Body of pancreas (tissue), 4 donors: ENCODE results near the gene UBQLN1. TPM values are rescaled to one million over a fixed set of nuclear protein-coding genes. Genes with fewer than 3 reads are reported as not detected.

Source experiments
- ATAC-seq: fragments of 150-250 bp; one replicate; pipeline ENCODE4 v1.9.1; 2016
- DNase-seq, 4 donors: peaks; one replicate each; pipeline ENCODE4 v3.0.0-alpha.2; 2019
- H3K27ac ChIP-seq, 4 donors: fragments of 200-600 bp; sonication (generic); 1 replicate in 3 of 4; 2 replicates in 1 of 4; pipeline versions ENCODE4 v1.5.1 to v1.6.1; 2016 to 2019; ENCODE audit warnings: mild to moderate bottlenecking in 1 of 4, mixed read lengths in 1 of 4, moderate library complexity in 1 of 4
- H3K27me3 ChIP-seq, 2 donors: fragments of 200-600 bp; sonication (generic); one replicate each; pipeline ENCODE4 v1.6.0; 2016; ENCODE audit warnings: mild to moderate bottlenecking in 1 of 2
- H3K36me3 ChIP-seq, 2 donors: fragments of 200-600 bp; sonication (generic); replicated peaks in 1 of 2; 2 replicates each; pipeline ENCODE4 v1.5.1; 2016; ENCODE audit warnings: low read depth in 2 of 2; ENCODE audit not compliant: insufficient read depth in 1 of 2
- H3K4me1 ChIP-seq: fragments of 200-600 bp; sonication (generic); one replicate; pipeline ENCODE4 v1.6.0; 2016
- H3K4me3 ChIP-seq, 2 donors: fragments of 200-600 bp; sonication (generic); 1 replicate in 1 of 2; 2 replicates in 1 of 2; pipeline ENCODE4 v1.5.1; 2016 to 2019
- H3K9me3 ChIP-seq, 3 donors: fragments of 200-600 bp; sonication (generic); 1 replicate in 2 of 3; 2 replicates in 1 of 3; pipeline ENCODE4 v1.5.1; 2016
- POLR2A ChIP-seq, 3 donors: fragments of 450-650 bp; IDR thresholded peaks; one replicate each; pipeline ENCODE4 v1.6.1; 2016; ENCODE audit warnings: antibody characterized with exemption in 3 of 3, mild to moderate bottlenecking in 2 of 3
- WGBS, 2 donors: methylation state at CpG; one replicate each; pipeline ENCODE4 v1.1.5; 2017; 5-methylcytosine and 5-hydroxymethylcytosine counted together
- intact Hi-C: fragments of 100-400 bp; cut with DNase I; formaldehyde crosslinking; loops from one replicate; pipeline ENCODE4 v1.15.1; 2023
- total RNA-seq, 2 donors: library from RNA; depleted of rRNA; stranded (reverse); fragments of >200 nt; gene quantifications; one replicate each; pipeline ENCODE4 v1.1.0, GENCODE V29; 2016
- TF ChIP-seq, protein P1 (sequence below), 7 experiments: fragments of 450-650 bp in 4 of 7; fragments of 200-600 bp in 3 of 7; sonication (generic) in 3 of 7; IDR thresholded peaks; one replicate each; pipeline ENCODE4 v1.5.1; 2016 to 2019; ENCODE audit warnings: antibody characterized with exemption in 7 of 7

The UBQLN1 gene
- total RNA-seq, 2 donors from 2014 or later: 45.8 to 49.5 TPM

DNA sequence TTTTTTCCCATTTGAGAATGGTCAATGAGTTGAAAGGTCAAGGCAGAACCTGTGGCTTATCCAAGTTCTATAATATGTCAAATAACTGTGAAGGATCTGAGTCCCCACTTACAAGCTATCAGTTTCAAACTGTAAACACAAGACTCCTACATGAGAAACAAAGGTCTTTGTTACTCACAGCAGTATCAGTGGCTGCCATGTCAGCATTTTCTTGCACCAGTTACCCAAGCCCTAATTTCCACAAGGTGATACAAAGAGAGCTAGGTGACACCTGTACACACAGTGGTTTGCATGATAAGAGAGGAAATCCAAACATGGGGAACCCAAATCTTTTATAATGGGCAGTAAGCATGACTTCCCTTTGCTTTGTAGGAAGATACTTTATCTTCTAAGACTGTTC is 8.0 kb upstream of the UBQLN1 start:
- Histone ChIP-seq H3K27ac (no peak overlapping the region), H3K9me3 (no peaks in the 10 kb centered on the region), H3K4me3 (no peak overlapping the region), H3K4me1 (no peaks in the 10 kb centered on the region), H3K27me3 (no peaks in the 10 kb centered on the region), H3K36me3 (no peaks in the 10 kb centered on the region)
- ATAC-seq (no peak), DNase-seq (no peak)
- TF ChIP-seq POLR2A (IDR thresholded peaks at IDR 0.05): no peak
- TF ChIP-seq, protein P1, sequence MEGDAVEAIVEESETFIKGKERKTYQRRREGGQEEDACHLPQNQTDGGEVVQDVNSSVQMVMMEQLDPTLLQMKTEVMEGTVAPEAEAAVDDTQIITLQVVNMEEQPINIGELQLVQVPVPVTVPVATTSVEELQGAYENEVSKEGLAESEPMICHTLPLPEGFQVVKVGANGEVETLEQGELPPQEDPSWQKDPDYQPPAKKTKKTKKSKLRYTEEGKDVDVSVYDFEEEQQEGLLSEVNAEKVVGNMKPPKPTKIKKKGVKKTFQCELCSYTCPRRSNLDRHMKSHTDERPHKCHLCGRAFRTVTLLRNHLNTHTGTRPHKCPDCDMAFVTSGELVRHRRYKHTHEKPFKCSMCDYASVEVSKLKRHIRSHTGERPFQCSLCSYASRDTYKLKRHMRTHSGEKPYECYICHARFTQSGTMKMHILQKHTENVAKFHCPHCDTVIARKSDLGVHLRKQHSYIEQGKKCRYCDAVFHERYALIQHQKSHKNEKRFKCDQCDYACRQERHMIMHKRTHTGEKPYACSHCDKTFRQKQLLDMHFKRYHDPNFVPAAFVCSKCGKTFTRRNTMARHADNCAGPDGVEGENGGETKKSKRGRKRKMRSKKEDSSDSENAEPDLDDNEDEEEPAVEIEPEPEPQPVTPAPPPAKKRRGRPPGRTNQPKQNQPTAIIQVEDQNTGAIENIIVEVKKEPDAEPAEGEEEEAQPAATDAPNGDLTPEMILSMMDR (IDR thresholded peaks at IDR 0.05): no peak
- intact Hi-C loops: no loop called here

DNA sequence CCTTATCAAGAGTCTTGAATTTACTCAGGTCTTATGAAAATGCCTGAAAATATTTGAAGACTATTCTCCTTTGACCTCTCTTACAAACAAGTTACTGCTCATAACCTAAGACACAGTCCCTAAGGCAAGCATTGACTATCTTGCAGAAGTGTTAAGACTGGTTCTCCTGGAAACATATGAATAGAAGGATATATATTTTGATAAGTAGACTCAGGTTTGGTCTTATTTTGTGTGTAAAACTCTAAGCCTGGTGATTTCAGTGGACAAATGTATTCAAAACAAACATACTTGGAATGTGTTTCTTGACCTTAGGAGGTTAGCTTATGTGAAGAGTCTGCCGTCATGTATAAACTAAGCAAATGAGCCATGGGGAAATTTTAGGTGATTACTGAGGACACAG is 7.5 kb upstream of the UBQLN1 start:
- no peaks in the 10 kb centered on the region for H3K9me3 ChIP-seq
- no peak for DNase-seq
- ATAC-seq: no peak
- H3K4me1 ChIP-seq: no peaks in the 10 kb centered on the region
- intact Hi-C loops: no loop called here
- H3K27ac ChIP-seq: no peak overlapping the region
- 94 to 96% methylated on average over 1 of the region's 1 CpG for WGBS, 2 donors
- TF ChIP-seq, protein P1 (IDR thresholded peaks at IDR 0.05): no peak
- no peak for TF ChIP-seq POLR2A (IDR thresholded peaks at IDR 0.05)
- no peak overlapping the region for H3K4me3 ChIP-seq
- H3K36me3 ChIP-seq: no peaks in the 10 kb centered on the region
- no peaks in the 10 kb centered on the region for H3K27me3 ChIP-seq

DNA sequence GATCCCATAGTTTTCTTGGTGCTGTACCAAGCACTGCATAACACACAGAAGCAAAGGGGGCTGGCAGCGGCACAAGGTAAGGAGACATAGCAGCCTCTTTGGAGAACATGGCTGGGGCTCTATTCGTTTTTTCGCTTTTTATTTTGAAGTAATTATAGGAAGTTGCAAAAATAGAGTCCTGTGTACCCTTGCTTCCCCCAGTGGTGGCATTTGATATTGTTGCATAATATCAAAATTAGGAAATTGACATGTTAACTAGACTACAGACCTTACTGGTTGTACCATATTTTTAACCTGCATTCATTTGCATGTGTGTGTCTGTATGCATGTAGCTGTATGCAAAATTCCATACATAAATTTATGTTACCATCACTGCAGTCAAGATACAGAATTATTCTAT is 6.6 kb upstream of the UBQLN1 start:
- no peak overlapping the region for H3K27ac ChIP-seq
- ATAC-seq (no peak), DNase-seq (no peak)
- H3K36me3 ChIP-seq: no peaks in the 10 kb centered on the region
- no peaks in the 10 kb centered on the region for H3K27me3 ChIP-seq
- intact Hi-C loops: no loop called here
- WGBS, 2 donors: 72 to 77% methylated on average over 3 of the region's 3 CpGs
- no peaks in the 10 kb centered on the region for H3K9me3 ChIP-seq
- H3K4me3 ChIP-seq: no peak overlapping the region
- H3K4me1 ChIP-seq: peaks cover 1% of the 10 kb centered on the region
- no peak for TF ChIP-seq POLR2A (IDR thresholded peaks at IDR 0.05)
- TF ChIP-seq, protein P1 (IDR thresholded peaks at IDR 0.05): peak in 4 of 7 experiments; percentile 10 to 34 (median 18)

DNA sequence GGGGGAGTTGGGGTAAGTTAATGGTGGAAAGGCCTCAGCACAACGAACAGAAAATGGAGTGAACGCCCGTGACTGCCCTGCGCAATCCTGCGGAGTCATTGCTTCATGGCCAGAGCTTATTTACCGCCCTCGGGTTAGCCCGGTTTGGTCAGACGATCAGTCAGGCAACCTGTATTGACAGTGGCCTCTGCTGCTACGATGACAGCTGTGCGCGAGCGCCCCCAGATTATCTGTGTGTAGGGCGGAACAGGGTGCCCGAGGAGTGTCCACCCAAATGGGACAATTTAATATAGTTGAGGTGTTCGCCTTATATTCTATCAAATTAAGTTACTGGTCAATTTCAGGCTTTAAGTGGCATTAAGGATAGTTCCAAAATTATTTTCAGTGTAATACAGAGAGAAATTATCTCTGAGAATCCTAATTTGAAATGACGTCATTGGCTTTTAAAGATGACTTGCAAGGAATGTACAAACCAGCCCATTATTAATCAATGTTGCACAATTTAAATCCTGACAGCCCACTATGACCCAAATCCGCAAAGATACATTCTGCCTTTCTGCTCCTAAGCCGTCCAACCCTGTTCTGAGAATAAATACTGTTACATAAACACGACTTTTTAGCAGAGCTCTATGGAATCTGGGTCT is 879 bp upstream of the UBQLN1 start:
- intact Hi-C loops: no loop called here
- Histone ChIP-seq H3K4me1 (peaks cover 24% of the 10 kb centered on the region), H3K27me3 (no peaks in the 10 kb centered on the region), H3K4me3 (peak overlapping the region; percentile 65 to 77), H3K36me3 (no peaks in the 10 kb centered on the region), H3K27ac (peak overlapping the region; percentile 97 to 99 (median 98)), H3K9me3 (no peaks in the 10 kb centered on the region)
- TF ChIP-seq POLR2A (IDR thresholded peaks at IDR 0.05): no peak
- TF ChIP-seq, protein P1 (IDR thresholded peaks at IDR 0.05): peak in 1 of 7 experiments; percentile 16
- WGBS, 2 donors: 10 to 15% methylated on average over 17 to 20 of the region's 20 CpGs
- DNase-seq: peak; percentile 69 to 84 (median 78)
- peak; percentile 49 for ATAC-seq

DNA sequence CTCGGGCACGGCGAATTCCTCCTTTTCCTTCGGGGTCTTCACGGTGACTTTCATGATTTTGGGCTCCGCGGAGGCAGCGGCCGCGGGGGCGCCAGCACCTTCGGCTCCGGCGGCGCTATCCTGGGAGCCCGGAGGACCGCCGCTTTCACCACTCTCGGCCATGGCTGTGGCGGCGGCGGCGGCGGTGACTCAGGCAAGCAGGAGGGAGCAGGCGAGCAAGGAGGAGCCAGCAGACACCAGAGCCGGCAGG is 315 bp downstream of the UBQLN1 start:
- H3K4me3 ChIP-seq: peak overlapping the region; percentile 65 to 77
- WGBS, 2 donors: 0% methylated on average over 26 of the region's 26 CpGs; no CpG with 5 or more reads in 1 of the 2 donors
- peaks cover 28% of the 10 kb centered on the region for H3K4me1 ChIP-seq
- ATAC-seq (peak; percentile 71), DNase-seq (no peak)
- no peaks in the 10 kb centered on the region for H3K9me3 ChIP-seq
- intact Hi-C loops: no loop called here
- H3K36me3 ChIP-seq: no peaks in the 10 kb centered on the region
- H3K27me3 ChIP-seq: no peaks in the 10 kb centered on the region
- TF ChIP-seq POLR2A (IDR thresholded peaks at IDR 0.05): no peak
- TF ChIP-seq, protein P1 (IDR thresholded peaks at IDR 0.05): no peak
- peak overlapping the region; percentile 97 to 99 (median 98) for H3K27ac ChIP-seq
